Neural cell (in vitro differentiated cells): ENCODE results near the gene DENND1A. TPM values are rescaled to one million over a fixed set of nuclear protein-coding genes. Genes with fewer than 3 reads are reported as not detected.

ENCODE experiments used
- H2AFZ ChIP-seq: fragments of 200-600, 300-800 bp; sonication (generic), shearing (Covaris generic); 2 replicates; pipeline ENCODE4 v1.6.0; 2014; ENCODE audit warnings: low read depth, mild to moderate bottlenecking, antibody characterized with exemption, low read length, moderate library complexity
- H3F3A ChIP-seq: fragments of 200-600 bp; shearing (Covaris generic); 2 replicates; pipeline ENCODE4 v1.6.1; 2016; ENCODE audit warnings: mild to moderate bottlenecking, moderate library complexity, mixed read lengths, antibody characterized with exemption, low read length; ENCODE audit not compliant: insufficient read depth, poor library complexity, severe bottlenecking
- H3K27ac ChIP-seq: fragments of 200-600, 300-800 bp; sonication (generic), shearing (Covaris generic); 2 replicates; pipeline ENCODE4 v1.5.1; 2014; ENCODE audit warnings: mild to moderate bottlenecking, low read length, moderate library complexity
- H3K27me3 ChIP-seq: fragments of 300-800, 200-600 bp; sonication (generic), shearing (Covaris generic); 2 replicates; pipeline ENCODE4 v1.6.0; 2014; ENCODE audit warnings: mild to moderate bottlenecking, low read depth, low read length, moderate library complexity; ENCODE audit not compliant: insufficient read depth
- H3K36me3 ChIP-seq: fragments of 300-800, 200-600 bp; sonication (generic), shearing (Covaris generic); 2 replicates; pipeline ENCODE4 v1.5.1; 2014; ENCODE audit warnings: mild to moderate bottlenecking, antibody characterized with exemption, low read length, moderate library complexity; ENCODE audit not compliant: insufficient read depth
- H3K4me2 ChIP-seq: fragments of 300-800, 200-600 bp; sonication (generic), shearing (Covaris generic); 2 replicates; pipeline ENCODE4 v1.6.0; 2014; ENCODE audit warnings: mild to moderate bottlenecking, low read length
- H3K4me3 ChIP-seq: fragments of 300-800, 200-600 bp; sonication (generic), shearing (Covaris generic); 2 replicates; pipeline ENCODE4 v1.5.1; 2014; ENCODE audit warnings: mild to moderate bottlenecking, low read length, moderate library complexity
- H3K79me2 ChIP-seq: fragments of 200-600 bp; shearing (Covaris generic); replicated peaks from 2 replicates; pipeline ENCODE4 v1.6.0; 2014; ENCODE audit warnings: mild to moderate bottlenecking, low read length, moderate library complexity; ENCODE audit not compliant: insufficient read depth
- H3K9ac ChIP-seq: fragments of 300-800, 200-600 bp; sonication (generic), shearing (Covaris generic); 2 replicates; pipeline ENCODE4 v1.6.1; 2016; ENCODE audit warnings: mild to moderate bottlenecking, low read length, mixed read lengths
- H3K9me2 ChIP-seq: fragments of 200-600 bp; shearing (Covaris generic); 2 replicates; pipeline ENCODE4 v1.6.1; 2016; ENCODE audit warnings: mild to moderate bottlenecking, low read length, mixed read lengths; ENCODE audit not compliant: insufficient read depth
- H3K9me3 ChIP-seq: fragments of 200-600, 300-800 bp; sonication (generic), shearing (Covaris generic); 2 replicates; pipeline ENCODE4 v1.6.1; 2016; ENCODE audit warnings: mild to moderate bottlenecking, mixed run types, low read length, moderate library complexity, mixed read lengths
- H4K20me1 ChIP-seq: fragments of 200-600 bp; shearing (Covaris generic); 2 replicates; pipeline ENCODE4 v1.6.1; 2016; ENCODE audit warnings: mild to moderate bottlenecking, mixed run types; ENCODE audit not compliant: insufficient read depth
- CTCF ChIP-seq: fragments of 450-650 bp; IDR thresholded peaks from 2 replicates; pipeline ENCODE4 v1.5.1; 2014; ENCODE audit warnings: antibody characterized with exemption, mild to moderate bottlenecking, moderate library complexity; ENCODE audit not compliant: poor library complexity, severe bottlenecking
- EP300 ChIP-seq: fragments of 450-650 bp; conservative IDR thresholded peaks from 2 replicates; pipeline ENCODE4 v1.6.1; 2014; ENCODE audit warnings: antibody characterized with exemption, mild to moderate bottlenecking, moderate library complexity; ENCODE audit not compliant: poor library complexity, severe bottlenecking
- EZH2 ChIP-seq: fragments of 200-600, 300-800 bp; shearing (Covaris generic), sonication (generic); IDR thresholded peaks from 2 replicates; pipeline ENCODE4 v1.6.1; 2014; ENCODE audit warnings: antibody characterized with exemption, low read length, borderline replicate concordance, mild to moderate bottlenecking; ENCODE audit not compliant: insufficient read depth, poor library complexity, severe bottlenecking
- MXI1 ChIP-seq: fragments of 450-650 bp; conservative IDR thresholded peaks from 2 replicates; pipeline ENCODE4 v1.6.1; 2014; ENCODE audit warnings: antibody characterized with exemption, mild to moderate bottlenecking; ENCODE audit not compliant: poor library complexity, severe bottlenecking
- POLR2AphosphoS5 ChIP-seq: IDR thresholded peaks from 2 replicates; pipeline ENCODE4 v1.6.1; 2012
- RAD21 ChIP-seq: fragments of 450-650 bp; conservative IDR thresholded peaks from 2 replicates; pipeline ENCODE4 v1.6.1; 2014; ENCODE audit warnings: antibody characterized with exemption, mild to moderate bottlenecking, moderate library complexity
- REST ChIP-seq: IDR thresholded peaks from 2 replicates; pipeline ENCODE4 v1.6.1; 2012; ENCODE audit warnings: borderline replicate concordance
- SMC3 ChIP-seq: fragments of 450-650 bp; conservative IDR thresholded peaks from 2 replicates; pipeline ENCODE4 v1.6.1; 2014; ENCODE audit warnings: antibody characterized with exemption, mild to moderate bottlenecking, moderate library complexity; ENCODE audit not compliant: poor library complexity
- TAF1 ChIP-seq: IDR thresholded peaks from 2 replicates; pipeline ENCODE4 v1.6.1; 2012; ENCODE audit warnings: low read depth
- polyA plus RNA-seq: library from polyadenylated mRNA; depleted of rRNA; stranded (reverse); fragments of >200 nt; gene quantifications from 2 replicates; pipeline ENCODE4 v1.2.3, GENCODE V29; 2014

Gene DENND1A
- polyA plus RNA-seq, 1 donor from 2014 or later, result 2.3 TPM

GRCh38 chr9:123536455-123536868 lies 393.5 kb downstream of the DENND1A start:
- H3K27me3 ChIP-seq, result no peaks in the 10 kb centered on the region
- H2AFZ ChIP-seq, result no peak overlapping the region
- no peak overlapping the region for H3K9ac ChIP-seq
- no peaks in the 10 kb centered on the region for H3K79me2 ChIP-seq
- H3K36me3 ChIP-seq, result no peaks in the 10 kb centered on the region
- no peak overlapping the region for H3K4me3 ChIP-seq
- no peaks in the 10 kb centered on the region for H3K9me2 ChIP-seq
- H3K4me2 ChIP-seq, result no peak overlapping the region
- H3K27ac ChIP-seq, result no peak overlapping the region
- no peaks in the 10 kb centered on the region for H3K9me3 ChIP-seq
- H4K20me1 ChIP-seq, result no peaks in the 10 kb centered on the region
- TF ChIP-seq MXI1, result no peak
- TF ChIP-seq CTCF, result no peak
- TF ChIP-seq TAF1, result no peak
- TF ChIP-seq REST, result no peak
- no peak for TF ChIP-seq SMC3
- no peak for TF ChIP-seq EP300
- TF ChIP-seq POLR2AphosphoS5, result no peak
- TF ChIP-seq RAD21, result no peak
- no peak for TF ChIP-seq EZH2
- H3F3A ChIP-seq, result no peaks in the 10 kb centered on the region

- Histone ChIP-seq H3K9me2 (no peaks in the 10 kb centered on the region), H3K9ac (no peak overlapping the region), H3K27ac (no peak overlapping the region), H3K4me3 (no peak overlapping the region), H3K4me2 (no peak overlapping the region), H3K79me2 (no peaks in the 10 kb centered on the region), H4K20me1 (no peaks in the 10 kb centered on the region), H3K27me3 (no peaks in the 10 kb centered on the region), H2AFZ (no peak overlapping the region), H3K9me3 (no peaks in the 10 kb centered on the region), H3F3A (no peaks in the 10 kb centered on the region), H3K36me3 (no peaks in the 10 kb centered on the region)
- no peak for TF ChIP-seq EP300
- TF ChIP-seq MXI1, result no peak
- TF ChIP-seq TAF1, result no peak
- TF ChIP-seq POLR2AphosphoS5, result no peak
- no peak for TF ChIP-seq EZH2
- no peak for TF ChIP-seq SMC3
- TF ChIP-seq CTCF, result no peak
- TF ChIP-seq REST, result no peak
- TF ChIP-seq RAD21, result no peak
These were observed 395.6 kb downstream of the DENND1A start for GRCh38 chr9:123534336-123534735.
